Stomach (tissue), 4 donors: ENCODE measurements around the gene PSMC4.

Experiments
- EP300 ChIP-seq: sonication (generic); formaldehyde crosslinking; IDR thresholded peaks from one replicate; pipeline ENCODE4 v1.6.1; 2017; ENCODE audit warnings: antibody characterized with exemption
- POLR2A ChIP-seq, 4 donors: fragments of 450-650 bp; IDR thresholded peaks; one replicate each; pipeline ENCODE4 v1.6.1; 2016; ENCODE audit warnings: antibody characterized with exemption in 4 of 4, control low read depth in 2 of 4, mild to moderate bottlenecking in 1 of 4, moderate library complexity in 1 of 4
- TF ChIP-seq, protein P1 (sequence below), 7 experiments: fragments of 450-650 bp in 4 of 7; fragments of 200-600 bp in 3 of 7; sonication (generic) in 3 of 7; IDR thresholded peaks; one replicate each; pipeline ENCODE4 v1.5.1; 2016 to 2019; ENCODE audit warnings: antibody characterized with exemption in 7 of 7, control low read depth in 2 of 7, mild to moderate bottlenecking in 1 of 7

DNA sequence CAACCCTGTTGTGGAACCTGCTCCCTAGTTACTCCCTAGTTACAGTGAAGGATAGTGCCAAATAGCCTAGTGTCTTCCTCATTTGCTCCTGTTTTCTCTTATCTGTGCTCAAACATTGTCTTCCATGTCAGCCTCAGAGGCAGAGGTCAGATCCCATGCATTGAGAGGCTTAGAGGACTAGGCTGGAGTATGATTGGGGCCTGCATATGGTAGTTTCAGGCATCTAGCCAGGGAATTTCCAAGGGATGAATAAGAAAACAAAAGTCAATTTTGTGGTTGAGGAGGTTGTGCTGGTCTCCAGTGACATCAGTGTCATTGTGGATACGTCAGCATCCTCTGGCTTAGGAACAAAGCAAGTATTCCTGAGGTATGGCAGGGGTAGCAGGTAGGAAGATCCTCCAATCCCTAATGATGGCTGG, 35.3 kb downstream of the PSMC4 start:
- TF ChIP-seq POLR2A (IDR thresholded peaks at IDR 0.05) = no peak
- TF ChIP-seq, protein P1, sequence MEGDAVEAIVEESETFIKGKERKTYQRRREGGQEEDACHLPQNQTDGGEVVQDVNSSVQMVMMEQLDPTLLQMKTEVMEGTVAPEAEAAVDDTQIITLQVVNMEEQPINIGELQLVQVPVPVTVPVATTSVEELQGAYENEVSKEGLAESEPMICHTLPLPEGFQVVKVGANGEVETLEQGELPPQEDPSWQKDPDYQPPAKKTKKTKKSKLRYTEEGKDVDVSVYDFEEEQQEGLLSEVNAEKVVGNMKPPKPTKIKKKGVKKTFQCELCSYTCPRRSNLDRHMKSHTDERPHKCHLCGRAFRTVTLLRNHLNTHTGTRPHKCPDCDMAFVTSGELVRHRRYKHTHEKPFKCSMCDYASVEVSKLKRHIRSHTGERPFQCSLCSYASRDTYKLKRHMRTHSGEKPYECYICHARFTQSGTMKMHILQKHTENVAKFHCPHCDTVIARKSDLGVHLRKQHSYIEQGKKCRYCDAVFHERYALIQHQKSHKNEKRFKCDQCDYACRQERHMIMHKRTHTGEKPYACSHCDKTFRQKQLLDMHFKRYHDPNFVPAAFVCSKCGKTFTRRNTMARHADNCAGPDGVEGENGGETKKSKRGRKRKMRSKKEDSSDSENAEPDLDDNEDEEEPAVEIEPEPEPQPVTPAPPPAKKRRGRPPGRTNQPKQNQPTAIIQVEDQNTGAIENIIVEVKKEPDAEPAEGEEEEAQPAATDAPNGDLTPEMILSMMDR (IDR thresholded peaks at IDR 0.05) = no peak
- no peak for TF ChIP-seq EP300
